Smooth muscle cell (in vitro differentiated cells): Measurements from ENCODE around the gene UPK3A. TPM values are rescaled to one million over a fixed set of nuclear protein-coding genes. Genes with fewer than 3 reads are reported as not detected.

Source experiments
- DNase-seq: peaks from one replicate; lab custom pipeline; 2025; ENCODE audit not compliant: unreplicated experiment; lab: John Stamatoyannopoulos, UW
- H2AFZ ChIP-seq: fragments of 200-600 bp; sonication (generic); 2 replicates; pipeline ENCODE4 v1.6.0; 2016; ENCODE audit warnings: antibody characterized with exemption, low read depth, mild to moderate bottlenecking
- H3F3A ChIP-seq: fragments of 200-600 bp; sonication (generic); 2 replicates; pipeline ENCODE4 v1.6.0; 2017; ENCODE audit warnings: antibody characterized with exemption, low read depth
- H3K27ac ChIP-seq: fragments of 200-600 bp; sonication (generic); 2 replicates; pipeline ENCODE4 v1.5.1; 2016; ENCODE audit warnings: low read depth, mild to moderate bottlenecking
- H3K27me3 ChIP-seq: fragments of 200-600 bp; sonication (generic); 2 replicates; pipeline ENCODE4 v1.6.1; 2016; ENCODE audit warnings: low read depth, mild to moderate bottlenecking
- H3K36me3 ChIP-seq: fragments of 200-600 bp; sonication (generic); 2 replicates; pipeline ENCODE4 v1.5.1; 2016; ENCODE audit warnings: low read depth
- H3K4me1 ChIP-seq: fragments of 200-600 bp; sonication (generic); 2 replicates; pipeline ENCODE4 v1.5.1; 2016; ENCODE audit warnings: low read depth
- H3K4me2 ChIP-seq: fragments of 200-600 bp; sonication (generic); 2 replicates; pipeline ENCODE4 v1.6.0; 2016; ENCODE audit warnings: mild to moderate bottlenecking
- H3K4me3 ChIP-seq: fragments of 200-600 bp; sonication (generic); 2 replicates; pipeline ENCODE4 v1.5.1; 2016; ENCODE audit warnings: mild to moderate bottlenecking
- H3K79me2 ChIP-seq: fragments of 200-600 bp; sonication (generic); 2 replicates; pipeline ENCODE4 v1.6.0; 2016; ENCODE audit warnings: low read depth, mild to moderate bottlenecking
- H3K9ac ChIP-seq: fragments of 200-600 bp; sonication (generic); 2 replicates; pipeline ENCODE4 v1.6.0; 2016; ENCODE audit warnings: low read depth
- H3K9me3 ChIP-seq: fragments of 200-600 bp; sonication (generic); replicated peaks from 2 replicates; pipeline ENCODE4 v1.5.1; 2016; ENCODE audit warnings: low read depth
- H4K20me1 ChIP-seq: fragments of 200-600 bp; sonication (generic); 2 replicates; pipeline ENCODE4 v1.6.0; 2016; ENCODE audit warnings: low read depth
- CTCF ChIP-seq: fragments of 200-600 bp; sonication (generic); IDR thresholded peaks from 2 replicates; pipeline ENCODE4 v1.5.1; 2017; ENCODE audit warnings: borderline replicate concordance, mild to moderate bottlenecking, antibody characterized with exemption; ENCODE audit not compliant: insufficient read depth, poor library complexity, severe bottlenecking
- WGBS: methylation state at CpG from one replicate; pipeline ENCODE4 v1.1.7; 2016; ENCODE audit warnings: low lambda C conversion rate; 5-methylcytosine and 5-hydroxymethylcytosine counted together
- polyA plus RNA-seq: library from polyadenylated mRNA; unstranded; fragments of >200 nt; fragmentation: Nextera tagmentation; extraction: Ambion mirVana; gene quantifications from 2 replicates; pipeline ENCODE4 v1.2.1, GENCODE V29; 2016
- total RNA-seq: library from RNA; depleted of rRNA; stranded (reverse); fragments of >200 nt; gene quantifications from 2 replicates; pipeline ENCODE4 v1.2.3, GENCODE V29; 2014

The UPK3A gene
- total and polyA plus RNA-seq, 2 experiments from 2014 or later: not detected

GRCh38 chr22:45335854-45336522 is 51.2 kb downstream of the UPK3A start:
- no peaks in the 10 kb centered on the region for H3K27me3 ChIP-seq
- no peak for DNase-seq
- no peak overlapping the region for H2AFZ ChIP-seq
- no peak overlapping the region for H3K9ac ChIP-seq
- no peaks in the 10 kb centered on the region for H3K9me3 ChIP-seq
- H3K79me2 ChIP-seq: no peaks in the 10 kb centered on the region
- peaks cover 12% of the 10 kb centered on the region for H3K36me3 ChIP-seq
- 98% methylated on average over 29 of the region's 29 CpGs for WGBS
- H4K20me1 ChIP-seq: no peaks in the 10 kb centered on the region
- no peaks in the 10 kb centered on the region for H3F3A ChIP-seq
- H3K4me3 ChIP-seq: no peak overlapping the region
- no peak for TF ChIP-seq CTCF
- no peak overlapping the region for H3K27ac ChIP-seq
- H3K4me2 ChIP-seq: no peak overlapping the region
- no peaks in the 10 kb centered on the region for H3K4me1 ChIP-seq

GRCh38 chr22:45336971-45337431 is 52.3 kb downstream of the UPK3A start:
- DNase-seq: no peak
- no peak overlapping the region for H3K4me2 ChIP-seq
- no peaks in the 10 kb centered on the region for H3K27me3 ChIP-seq

GRCh38 chr22:45337536-45337935 is 52.8 kb downstream of the UPK3A start:
- no peaks in the 10 kb centered on the region for H4K20me1 ChIP-seq
- H2AFZ ChIP-seq: no peak overlapping the region
- no peaks in the 10 kb centered on the region for H3K9me3 ChIP-seq
- DNase-seq: no peak
- H3K27me3 ChIP-seq: no peaks in the 10 kb centered on the region
- H3K4me3 ChIP-seq: no peak overlapping the region
- no peaks in the 10 kb centered on the region for H3F3A ChIP-seq
- TF ChIP-seq CTCF: no peak
- H3K4me1 ChIP-seq: no peaks in the 10 kb centered on the region
- H3K9ac ChIP-seq: no peak overlapping the region
- no peak overlapping the region for H3K27ac ChIP-seq
- H3K36me3 ChIP-seq: peaks cover 12% of the 10 kb centered on the region
- 95% methylated on average over 9 of the region's 9 CpGs for WGBS
- H3K79me2 ChIP-seq: no peaks in the 10 kb centered on the region
- H3K4me2 ChIP-seq: no peak overlapping the region

More at GRCh38 chr22:45336971-45337431, 52.3 kb downstream of the UPK3A start:
- 96% methylated on average over 18 of the region's 18 CpGs for WGBS
- Histone ChIP-seq H4K20me1 (no peaks in the 10 kb centered on the region), H3K9ac (no peak overlapping the region), H3F3A (no peaks in the 10 kb centered on the region), H3K27ac (no peak overlapping the region), H3K36me3 (peaks cover 12% of the 10 kb centered on the region), H3K9me3 (no peaks in the 10 kb centered on the region), H2AFZ (no peak overlapping the region), H3K4me1 (no peaks in the 10 kb centered on the region), H3K4me3 (no peak overlapping the region), H3K79me2 (no peaks in the 10 kb centered on the region)
- no peak for TF ChIP-seq CTCF

- no peak for TF ChIP-seq CTCF
- no peak overlapping the region for H3K9ac ChIP-seq
- H2AFZ ChIP-seq: no peak overlapping the region
- H4K20me1 ChIP-seq: no peaks in the 10 kb centered on the region
- H3K4me3 ChIP-seq: no peak overlapping the region
- no peaks in the 10 kb centered on the region for H3K4me1 ChIP-seq
- H3K36me3 ChIP-seq: peaks cover 12% of the 10 kb centered on the region
- no peaks in the 10 kb centered on the region for H3K9me3 ChIP-seq
- no peak overlapping the region for H3K27ac ChIP-seq
- no peak for DNase-seq
- 89% methylated on average over 7 of the region's 7 CpGs for WGBS
- no peaks in the 10 kb centered on the region for H3F3A ChIP-seq
- H3K4me2 ChIP-seq: no peak overlapping the region
- no peaks in the 10 kb centered on the region for H3K79me2 ChIP-seq
- no peaks in the 10 kb centered on the region for H3K27me3 ChIP-seq
Measured at GRCh38 chr22:45338795-45339194, 54.0 kb downstream of the UPK3A start.
